ENCODE measurements around the gene ADIRF.
"Not testable (repeated sequence)": the region's sequence is repeated elsewhere in the genome, so short reads cannot be mapped to it uniquely, and the experiment has no call there.

Gene ADIRF

GRCh38 chr10:86946213-86947155, 21.8 kb upstream of the ADIRF start:
- DNase-seq: no peak

- not testable (repeated sequence) for DNase-seq
These were observed 20.5 kb upstream of the ADIRF start for GRCh38 chr10:86947806-86948205.

- no peak for DNase-seq
These were observed 17.9 kb upstream of the ADIRF start for GRCh38 chr10:86950349-86950748.

GRCh38 chr10:86951184-86951761, 17.0 kb upstream of the ADIRF start:
- DNase-seq: no peak

- no peak for DNase-seq
These were observed 16.2 kb upstream of the ADIRF start for GRCh38 chr10:86952106-86952505.

GRCh38 chr10:86952697-86953096, 15.6 kb upstream of the ADIRF start:
- DNase-seq: not testable (repeated sequence)

GRCh38 chr10:86953747-86954680, 14.3 kb upstream of the ADIRF start:
- no peak for DNase-seq

- no peak for DNase-seq
These were observed 13.4 kb upstream of the ADIRF start for GRCh38 chr10:86954681-86955500.

GRCh38 chr10:86955501-86956194, 12.6 kb upstream of the ADIRF start:
- DNase-seq: no peak

GRCh38 chr10:86956195-86956847, 12.0 kb upstream of the ADIRF start:
- no peak for DNase-seq

GRCh38 chr10:86956848-86957448, 11.3 kb upstream of the ADIRF start:
- DNase-seq: no peak

GRCh38 chr10:86957471-86958115, 10.7 kb upstream of the ADIRF start, which contains the start of gene MMRN2:
Gene MMRN2 (minus strand): TSS chr10:86957615. CDS start chr10:86957541, 74 bp downstream.
- DNase-seq: no peak

- DNase-seq: no peak
These were observed 10.0 kb upstream of the ADIRF start, which contains the start of gene SNCG for GRCh38 chr10:86958116-86958900. Gene SNCG (plus strand): TSS chr10:86958599. CDS start chr10:86958698, 99 bp downstream.

GRCh38 chr10:86958901-86959736, 9.2 kb upstream of the ADIRF start:
- no peak for DNase-seq

- no peak for DNase-seq
These were observed 8.6 kb upstream of the ADIRF start for GRCh38 chr10:86959737-86960002.

- DNase-seq: peak; percentile 14
These were observed 8.0 kb upstream of the ADIRF start for GRCh38 chr10:86960003-86960862.

GRCh38 chr10:86960863-86961434, 7.3 kb upstream of the ADIRF start:
- DNase-seq: no peak

All from KG1 (cell line).